Measurements from ENCODE around the gene ROR2. TPM values are rescaled to one million over a fixed set of nuclear protein-coding genes. Genes with fewer than 3 reads are reported as not detected.
A peak's percentile ranks its signal among the peaks of the same experiment; 100 is the strongest.

Gene ROR2
- total RNA-seq, 1 experiment from 2014 or later: 5.9 TPM

DNA sequence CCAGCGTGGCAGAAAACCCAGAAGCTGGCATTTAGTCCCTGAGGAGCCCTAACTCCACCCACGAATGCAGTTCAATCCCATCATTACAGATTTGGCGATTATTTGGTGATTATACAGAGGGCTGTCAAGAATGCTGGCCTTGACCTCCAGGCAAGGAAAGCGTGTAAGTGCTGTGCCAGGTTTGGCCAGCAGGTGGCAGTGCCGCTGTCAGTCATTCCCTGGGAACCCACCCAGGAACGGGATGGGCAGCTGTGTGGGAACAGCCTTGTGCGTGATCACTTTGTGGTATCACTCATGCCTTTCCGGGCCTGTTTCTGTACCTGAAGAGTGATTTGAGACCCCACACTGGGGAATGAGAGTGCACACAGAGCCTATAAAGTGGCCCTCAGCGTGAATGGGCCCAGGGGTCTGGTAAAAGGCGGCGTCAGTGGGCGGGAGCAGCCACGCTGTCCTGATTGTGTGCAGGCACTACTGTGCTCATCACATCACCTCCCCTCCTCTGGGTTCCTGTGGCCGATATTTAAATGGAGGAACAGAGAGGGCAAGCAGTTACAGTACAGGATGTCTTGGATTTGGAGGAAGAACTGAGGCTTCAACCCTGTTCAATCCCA lies 215.6 kb downstream of the ROR2 start:
- DNase-seq (ENCODE audit: low read depth, low spot score) (peak; percentile 42), ATAC-seq (peak; percentile 77)
- H3K9me3 ChIP-seq (ENCODE audit: control insufficient read depth, insufficient read depth, low read depth, low read length): no peaks in the 10 kb centered on the region
- POLR2A ChIA-PET: no interaction called here
- H3K27ac ChIP-seq (ENCODE audit: low read length): no peak overlapping the region
- H3K4me3 ChIP-seq (ENCODE audit: low read depth in 2 of 2, low read length in 2 of 2): no peak overlapping the region
- no peaks in the 10 kb centered on the region for H3K36me3 ChIP-seq (ENCODE audit: control insufficient read depth, insufficient read depth, low read length)
- H3K4me1 ChIP-seq (ENCODE audit: control insufficient read depth, insufficient read depth, low read length): no peaks in the 10 kb centered on the region
- BruUV-seq (replicated peaks): no TSS peak
- H3K27me3 ChIP-seq (ENCODE audit: control insufficient read depth, insufficient read depth, low read length): no peaks in the 10 kb centered on the region
- CTCF ChIA-PET: no interaction called here
- in situ Hi-C loops (cut with HindIII; ENCODE audit: low pct_unique_long_range_greater_than_20kb, low sequenced_read_pairs): no loop called here
- intact Hi-C loops (cut with micrococcal nuclease; ENCODE audit: unreplicated experiment): no loop called here
- TF ChIP-seq POLR2AphosphoS5 (IDR thresholded peaks at IDR 0.05; ENCODE audit: low read depth, low read length): no peak
- TF ChIP-seq, protein P1, sequence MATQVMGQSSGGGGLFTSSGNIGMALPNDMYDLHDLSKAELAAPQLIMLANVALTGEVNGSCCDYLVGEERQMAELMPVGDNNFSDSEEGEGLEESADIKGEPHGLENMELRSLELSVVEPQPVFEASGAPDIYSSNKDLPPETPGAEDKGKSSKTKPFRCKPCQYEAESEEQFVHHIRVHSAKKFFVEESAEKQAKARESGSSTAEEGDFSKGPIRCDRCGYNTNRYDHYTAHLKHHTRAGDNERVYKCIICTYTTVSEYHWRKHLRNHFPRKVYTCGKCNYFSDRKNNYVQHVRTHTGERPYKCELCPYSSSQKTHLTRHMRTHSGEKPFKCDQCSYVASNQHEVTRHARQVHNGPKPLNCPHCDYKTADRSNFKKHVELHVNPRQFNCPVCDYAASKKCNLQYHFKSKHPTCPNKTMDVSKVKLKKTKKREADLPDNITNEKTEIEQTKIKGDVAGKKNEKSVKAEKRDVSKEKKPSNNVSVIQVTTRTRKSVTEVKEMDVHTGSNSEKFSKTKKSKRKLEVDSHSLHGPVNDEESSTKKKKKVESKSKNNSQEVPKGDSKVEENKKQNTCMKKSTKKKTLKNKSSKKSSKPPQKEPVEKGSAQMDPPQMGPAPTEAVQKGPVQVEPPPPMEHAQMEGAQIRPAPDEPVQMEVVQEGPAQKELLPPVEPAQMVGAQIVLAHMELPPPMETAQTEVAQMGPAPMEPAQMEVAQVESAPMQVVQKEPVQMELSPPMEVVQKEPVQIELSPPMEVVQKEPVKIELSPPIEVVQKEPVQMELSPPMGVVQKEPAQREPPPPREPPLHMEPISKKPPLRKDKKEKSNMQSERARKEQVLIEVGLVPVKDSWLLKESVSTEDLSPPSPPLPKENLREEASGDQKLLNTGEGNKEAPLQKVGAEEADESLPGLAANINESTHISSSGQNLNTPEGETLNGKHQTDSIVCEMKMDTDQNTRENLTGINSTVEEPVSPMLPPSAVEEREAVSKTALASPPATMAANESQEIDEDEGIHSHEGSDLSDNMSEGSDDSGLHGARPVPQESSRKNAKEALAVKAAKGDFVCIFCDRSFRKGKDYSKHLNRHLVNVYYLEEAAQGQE (IDR thresholded peaks at IDR 0.05; ENCODE audit: insufficient read depth in 1 of 2, low read depth in 2 of 2, low read length in 1 of 2): no peak
- TF ChIP-seq, protein P2, sequence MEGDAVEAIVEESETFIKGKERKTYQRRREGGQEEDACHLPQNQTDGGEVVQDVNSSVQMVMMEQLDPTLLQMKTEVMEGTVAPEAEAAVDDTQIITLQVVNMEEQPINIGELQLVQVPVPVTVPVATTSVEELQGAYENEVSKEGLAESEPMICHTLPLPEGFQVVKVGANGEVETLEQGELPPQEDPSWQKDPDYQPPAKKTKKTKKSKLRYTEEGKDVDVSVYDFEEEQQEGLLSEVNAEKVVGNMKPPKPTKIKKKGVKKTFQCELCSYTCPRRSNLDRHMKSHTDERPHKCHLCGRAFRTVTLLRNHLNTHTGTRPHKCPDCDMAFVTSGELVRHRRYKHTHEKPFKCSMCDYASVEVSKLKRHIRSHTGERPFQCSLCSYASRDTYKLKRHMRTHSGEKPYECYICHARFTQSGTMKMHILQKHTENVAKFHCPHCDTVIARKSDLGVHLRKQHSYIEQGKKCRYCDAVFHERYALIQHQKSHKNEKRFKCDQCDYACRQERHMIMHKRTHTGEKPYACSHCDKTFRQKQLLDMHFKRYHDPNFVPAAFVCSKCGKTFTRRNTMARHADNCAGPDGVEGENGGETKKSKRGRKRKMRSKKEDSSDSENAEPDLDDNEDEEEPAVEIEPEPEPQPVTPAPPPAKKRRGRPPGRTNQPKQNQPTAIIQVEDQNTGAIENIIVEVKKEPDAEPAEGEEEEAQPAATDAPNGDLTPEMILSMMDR (IDR thresholded peaks at IDR 0.05): peak; percentile 91

- no peaks in the 10 kb centered on the region for H3K4me1 ChIP-seq (ENCODE audit: control insufficient read depth, insufficient read depth, low read length)
- TF ChIP-seq SIN3A (IDR thresholded peaks at IDR 0.05; ENCODE audit: borderline replicate concordance, insufficient read depth, low read depth, low read length) (no peak), TCF7L2 (IDR thresholded peaks at IDR 0.05; ENCODE audit: low read depth, low read length) (no peak), POLR2AphosphoS5 (IDR thresholded peaks at IDR 0.05; ENCODE audit: low read depth, low read length) (no peak)
- TF ChIP-seq, protein P2 (IDR thresholded peaks at IDR 0.05): no peak
- TF ChIP-seq, protein P1 (IDR thresholded peaks at IDR 0.05; ENCODE audit: insufficient read depth in 1 of 2, low read depth in 2 of 2, low read length in 1 of 2): no peak
- H3K4me3 ChIP-seq (ENCODE audit: low read depth in 2 of 2, low read length in 2 of 2): no peak overlapping the region
- no peak overlapping the region for H3K27ac ChIP-seq (ENCODE audit: low read length)
- in situ Hi-C loops (cut with HindIII; ENCODE audit: low pct_unique_long_range_greater_than_20kb, low sequenced_read_pairs) (no loop called here), intact Hi-C loops (cut with micrococcal nuclease; ENCODE audit: unreplicated experiment) (no loop called here)
- ATAC-seq (no peak), DNase-seq (ENCODE audit: low read depth, low spot score) (no peak)
- no peaks in the 10 kb centered on the region for H3K36me3 ChIP-seq (ENCODE audit: control insufficient read depth, insufficient read depth, low read length)
- no TSS peak for BruUV-seq (replicated peaks)
- CTCF ChIA-PET: no interaction called here
- H3K9me3 ChIP-seq (ENCODE audit: control insufficient read depth, insufficient read depth, low read depth, low read length): no peaks in the 10 kb centered on the region
- POLR2A ChIA-PET: no interaction called here
- H3K27me3 ChIP-seq (ENCODE audit: control insufficient read depth, insufficient read depth, low read length): no peaks in the 10 kb centered on the region
Observed at GRCh38 chr9:91733006-91733624, 216.9 kb downstream of the ROR2 start.

All from Panc1 (cell line).